ENCODE data around the gene GUCD1. TPM values are rescaled to one million over a fixed set of nuclear protein-coding genes. Genes with fewer than 3 reads are reported as not detected.
A peak's percentile ranks its signal among the peaks of the same experiment; 100 is the strongest.
"Not testable (repeated sequence)": the region's sequence is repeated elsewhere in the genome, so short reads cannot be mapped to it uniquely, and the experiment has no call there.

The GUCD1 gene
- total and polyA plus RNA-seq, 10 of the 15 experiments (the other 5 are each of a cell fraction or from before 2014, with no cell fraction given): 56.0 to 177 (median 88.2) TPM

DNA sequence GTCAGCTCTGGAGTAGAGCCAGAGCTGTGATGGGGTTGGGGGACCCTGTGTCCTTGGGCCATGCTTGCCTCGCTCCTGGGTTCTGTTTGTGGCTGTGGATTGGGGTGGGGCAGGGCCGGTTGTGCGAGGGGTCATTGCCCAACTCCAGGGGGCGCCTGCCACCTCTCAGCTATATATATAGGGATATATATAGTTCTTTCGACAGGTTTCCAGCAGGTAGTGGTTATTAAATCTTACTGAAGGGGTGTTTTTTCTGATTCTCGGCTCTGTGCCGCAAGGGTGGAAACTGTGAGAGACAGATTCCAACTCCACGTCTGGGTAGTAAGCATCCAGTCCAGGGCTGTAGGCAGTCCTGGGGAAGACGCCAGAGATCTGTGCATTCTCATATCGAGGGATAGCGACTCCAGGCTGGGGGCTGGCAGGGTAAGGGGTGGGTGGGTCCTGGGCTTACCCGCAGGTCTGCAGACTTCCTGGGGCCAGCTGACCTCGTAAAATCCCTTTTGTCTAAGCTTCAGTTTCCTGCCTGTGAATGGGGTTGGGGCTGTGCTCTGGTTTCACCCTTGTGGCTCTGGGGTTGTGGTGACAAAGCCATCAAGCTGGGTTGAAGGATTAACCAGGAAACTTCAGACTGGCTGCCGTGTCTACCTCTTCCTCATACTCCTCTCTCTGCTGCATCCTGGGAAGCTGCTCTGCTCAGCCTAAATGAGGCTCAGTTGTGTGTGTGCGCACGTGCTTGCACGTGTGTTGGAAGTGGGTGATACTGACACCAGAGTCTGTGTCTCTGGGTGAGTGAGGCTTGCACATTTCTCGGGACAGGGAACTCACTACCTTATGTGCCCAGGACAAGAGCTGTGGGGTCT lies 49.1 kb upstream of the GUCD1 start (continued):
- TF ChIP-seq, protein P1, sequence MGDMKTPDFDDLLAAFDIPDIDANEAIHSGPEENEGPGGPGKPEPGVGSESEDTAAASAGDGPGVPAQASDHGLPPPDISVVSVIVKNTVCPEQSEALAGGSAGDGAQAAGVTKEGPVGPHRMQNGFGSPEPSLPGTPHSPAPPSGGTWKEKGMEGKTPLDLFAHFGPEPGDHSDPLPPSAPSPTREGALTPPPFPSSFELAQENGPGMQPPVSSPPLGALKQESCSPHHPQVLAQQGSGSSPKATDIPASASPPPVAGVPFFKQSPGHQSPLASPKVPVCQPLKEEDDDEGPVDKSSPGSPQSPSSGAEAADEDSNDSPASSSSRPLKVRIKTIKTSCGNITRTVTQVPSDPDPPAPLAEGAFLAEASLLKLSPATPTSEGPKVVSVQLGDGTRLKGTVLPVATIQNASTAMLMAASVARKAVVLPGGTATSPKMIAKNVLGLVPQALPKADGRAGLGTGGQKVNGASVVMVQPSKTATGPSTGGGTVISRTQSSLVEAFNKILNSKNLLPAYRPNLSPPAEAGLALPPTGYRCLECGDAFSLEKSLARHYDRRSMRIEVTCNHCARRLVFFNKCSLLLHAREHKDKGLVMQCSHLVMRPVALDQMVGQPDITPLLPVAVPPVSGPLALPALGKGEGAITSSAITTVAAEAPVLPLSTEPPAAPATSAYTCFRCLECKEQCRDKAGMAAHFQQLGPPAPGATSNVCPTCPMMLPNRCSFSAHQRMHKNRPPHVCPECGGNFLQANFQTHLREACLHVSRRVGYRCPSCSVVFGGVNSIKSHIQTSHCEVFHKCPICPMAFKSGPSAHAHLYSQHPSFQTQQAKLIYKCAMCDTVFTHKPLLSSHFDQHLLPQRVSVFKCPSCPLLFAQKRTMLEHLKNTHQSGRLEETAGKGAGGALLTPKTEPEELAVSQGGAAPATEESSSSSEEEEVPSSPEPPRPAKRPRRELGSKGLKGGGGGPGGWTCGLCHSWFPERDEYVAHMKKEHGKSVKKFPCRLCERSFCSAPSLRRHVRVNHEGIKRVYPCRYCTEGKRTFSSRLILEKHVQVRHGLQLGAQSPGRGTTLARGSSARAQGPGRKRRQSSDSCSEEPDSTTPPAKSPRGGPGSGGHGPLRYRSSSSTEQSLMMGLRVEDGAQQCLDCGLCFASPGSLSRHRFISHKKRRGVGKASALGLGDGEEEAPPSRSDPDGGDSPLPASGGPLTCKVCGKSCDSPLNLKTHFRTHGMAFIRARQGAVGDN (IDR thresholded peaks at IDR 0.05): peak; percentile 59; the same call in 1 of the 2 replicates

DNA sequence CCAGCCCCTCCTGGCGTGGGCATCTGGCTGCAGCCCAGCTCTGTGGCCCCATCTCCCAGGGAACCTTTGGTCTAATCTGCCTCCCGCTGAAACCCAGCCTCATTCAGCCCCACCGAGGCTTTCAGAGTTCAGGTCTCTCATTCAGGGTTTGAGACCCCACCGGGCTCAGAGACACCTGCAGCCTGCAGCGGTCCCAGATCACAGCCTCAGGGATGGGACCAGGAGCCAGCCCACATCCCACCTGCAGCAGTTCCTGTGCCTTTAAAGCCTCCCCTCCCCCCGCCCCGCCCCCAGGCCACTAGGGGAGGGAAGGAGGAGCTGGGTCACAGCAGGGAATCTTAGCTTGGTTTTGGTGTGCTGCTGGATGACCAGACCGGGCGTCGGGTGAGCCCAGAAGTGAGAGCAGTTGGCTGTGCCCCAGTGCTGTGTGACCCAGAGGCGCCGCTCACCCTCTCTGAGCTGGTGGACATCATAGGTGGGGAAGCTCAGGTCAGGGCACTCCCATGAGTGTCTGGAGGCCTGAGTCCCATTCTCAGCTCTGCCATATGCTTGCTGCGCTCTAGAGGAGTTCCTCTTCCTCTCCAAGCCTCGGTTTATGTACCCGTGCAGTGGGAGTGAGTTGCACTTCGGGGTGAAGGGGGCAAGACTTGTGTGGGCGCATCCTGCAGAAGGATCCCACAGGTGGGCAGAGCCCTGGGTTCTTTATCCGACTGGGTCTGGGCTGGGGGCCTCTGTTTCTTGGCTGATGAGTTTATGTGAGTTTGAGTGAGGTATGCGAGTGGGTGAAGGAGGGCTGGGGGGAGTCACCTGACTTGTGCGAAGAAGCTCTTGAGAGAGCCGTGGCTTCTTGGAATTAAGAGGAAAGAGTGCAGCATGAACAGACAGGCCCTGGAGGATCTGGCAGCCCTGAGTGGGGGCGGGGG lies 48.2 kb upstream of the GUCD1 start, which contains the start of gene GGT1:
Gene GGT1, plus strand, starts transcription at position 347 of the 923 bp plus-strand sequence. CDS start 7,889 bp downstream, outside the sequence.
- DNase-seq (ENCODE audit: low read depth, low spot score); BruUV-seq (replicated peaks); H3K9ac ChIP-seq (ENCODE audit: control insufficient read depth, insufficient read depth, low read length); H3K4me3 ChIP-seq; ATAC-seq; H3K27ac ChIP-seq (ENCODE audit: control insufficient read depth, insufficient read depth); H3K9me3 ChIP-seq (replicated peaks; ENCODE audit: control insufficient read depth, insufficient read depth, low read length); H3K79me2 ChIP-seq (ENCODE audit: control insufficient read depth, insufficient read depth, low read length); intact Hi-C loops (cut with micrococcal nuclease; ENCODE audit: unreplicated experiment); H3K36me3 ChIP-seq (ENCODE audit: control insufficient read depth in 2 of 2, insufficient read depth in 2 of 2, low read length in 1 of 2); H3K27me3 ChIP-seq (replicated peaks in 1 of 2; ENCODE audit: control insufficient read depth in 2 of 2, insufficient read depth in 2 of 2, low read length in 1 of 2); SMC1A ChIA-PET (ENCODE audit: uncharacterized antibody, unreplicated experiment); FAIRE-seq; H3K4me1 ChIP-seq (ENCODE audit: control insufficient read depth, insufficient read depth, low read length); POLR2A ChIA-PET; H4K20me1 ChIP-seq (ENCODE audit: control insufficient read depth, insufficient read depth); in situ Hi-C loops (cut with MboI): not testable (repeated sequence)
- peak within 1 kb of the TSS; percentile 56 for H2AFZ ChIP-seq (ENCODE audit: control insufficient read depth, low read depth, low read length)
- WGBS (ENCODE audit: insufficient coverage, insufficient replicate concordance, low lambda C conversion rate, missing lambda C conversion rate): 68% methylated on average over 21 of the region's 22 CpGs
- RAD21 ChIA-PET (ENCODE audit: unreplicated experiment): interaction anchor here (1.1 kb wide), 1 partner anchor 37 kb away, joined by 4 read pairs; no protein-coding TSS in a partner anchor
- peak; percentile 61; the same call in 1 of the 2 replicates for TF ChIP-seq SMARCA5 (IDR thresholded peaks at IDR 0.05)
- peak within 1 kb of the TSS; percentile 25; the same call in 1 of the 2 replicates for H3K4me2 ChIP-seq (ENCODE audit: control insufficient read depth, insufficient read depth)
- CTCF ChIA-PET: interaction anchor here (0.6 to 1.5 kb wide), 2 partner anchors 8 to 425 kb away, joined by 3 read pairs; no protein-coding TSS in a partner anchor

DNA sequence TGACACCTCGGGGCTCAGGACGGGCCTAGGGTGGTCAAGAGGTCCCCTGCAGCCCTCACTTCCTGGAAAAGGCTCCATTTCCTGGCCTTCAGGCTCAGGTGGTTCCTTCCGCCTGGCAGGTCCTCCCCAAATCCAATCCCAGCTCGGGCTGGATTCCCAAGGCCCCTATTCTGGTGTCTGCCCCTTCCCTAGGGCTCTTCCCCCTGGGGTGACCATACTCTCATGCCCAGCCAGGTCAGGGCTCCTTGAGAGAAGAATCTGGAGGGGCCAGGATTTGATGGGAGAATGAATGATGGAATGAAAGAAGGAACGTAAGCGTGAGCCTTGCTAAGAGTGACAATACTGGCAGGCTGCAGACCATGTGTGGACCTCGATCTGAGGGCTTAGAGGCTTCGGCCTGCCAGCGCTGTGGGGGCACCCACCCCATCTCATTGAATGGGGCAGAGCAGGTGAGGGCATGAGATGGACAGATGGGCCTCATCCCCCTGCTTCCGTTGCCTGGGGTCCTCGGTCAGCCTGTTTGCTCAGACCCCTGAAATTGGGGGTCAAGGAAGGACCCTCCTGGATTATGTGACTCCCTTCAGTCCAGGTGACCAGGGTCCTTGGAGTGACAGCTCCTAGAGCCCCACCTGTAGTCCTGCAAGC lies 47.3 kb upstream of the GUCD1 start:
- H3K9ac ChIP-seq (ENCODE audit: control insufficient read depth, insufficient read depth, low read length); RAD21 ChIA-PET (ENCODE audit: unreplicated experiment); POLR2A ChIA-PET; H3K4me2 ChIP-seq (ENCODE audit: control insufficient read depth, insufficient read depth); CTCF ChIA-PET; H3K9me3 ChIP-seq (replicated peaks; ENCODE audit: control insufficient read depth, insufficient read depth, low read length); H4K20me1 ChIP-seq (ENCODE audit: control insufficient read depth, insufficient read depth); H3K27ac ChIP-seq (ENCODE audit: control insufficient read depth, insufficient read depth); intact Hi-C loops (cut with micrococcal nuclease; ENCODE audit: unreplicated experiment); H3K4me3 ChIP-seq; FAIRE-seq; H3K36me3 ChIP-seq (ENCODE audit: control insufficient read depth in 2 of 2, insufficient read depth in 2 of 2, low read length in 1 of 2); BruUV-seq (replicated peaks); in situ Hi-C loops (cut with MboI); DNase-seq (ENCODE audit: low read depth, low spot score); ATAC-seq; H3K79me2 ChIP-seq (ENCODE audit: control insufficient read depth, insufficient read depth, low read length); H3K4me1 ChIP-seq (ENCODE audit: control insufficient read depth, insufficient read depth, low read length); H2AFZ ChIP-seq (ENCODE audit: control insufficient read depth, low read depth, low read length); H3K27me3 ChIP-seq (replicated peaks in 1 of 2; ENCODE audit: control insufficient read depth in 2 of 2, insufficient read depth in 2 of 2, low read length in 1 of 2): not testable (repeated sequence)
- SMC1A ChIA-PET (ENCODE audit: uncharacterized antibody, unreplicated experiment): interaction anchor here (1.0 kb wide), 1 partner anchor 11 kb away, joined by 3 read pairs; no protein-coding TSS in a partner anchor
- 62% methylated on average over 11 of the region's 11 CpGs for WGBS (ENCODE audit: insufficient coverage, insufficient replicate concordance, low lambda C conversion rate, missing lambda C conversion rate)

Measured in GM12878 (cell line).